K562 (cell line): Measurements from ENCODE around the gene BANP. TPM values are rescaled to one million over a fixed set of nuclear protein-coding genes. Genes with fewer than 3 reads are reported as not detected.
"Not testable (repeated sequence)": the region's sequence is repeated elsewhere in the genome, so short reads cannot be mapped to it uniquely, and the experiment has no call there.

Source experiments
- ATAC-seq: fragments of 200-7000 bp; cut with Tn5 transposase; 3 replicates; pipeline ENCODE4 v1.9.1; 2020; ENCODE audit warnings: moderate library complexity
- BruUV-seq: library from RNA; stranded (reverse); fragments of 400-500 nt; replicated peaks from 2 replicates; lab custom pipeline; 2021; lab: Mats Ljungman, UMichigan
- CTCF ChIA-PET: fragments of 300-600 bp; formaldehyde crosslinking; extraction: SDS; loops from one replicate; lab custom pipeline; 2021; ENCODE audit warnings: low intra/inter-chr PET ratio; lab: Yijun Ruan, JAX
- POLR2A ChIA-PET: fragments of 300-600, 350-650 bp; sonication (Branson Sonifier 250); formaldehyde crosslinking; extraction: SDS; loops from one replicate; lab custom pipeline; 2021; ENCODE audit warnings: antibody characterized with exemption, inconsistent platforms; lab: Yijun Ruan, JAX
- DNase-seq, 4 experiments: peaks; one replicate each; pipeline versions ENCODE4 v3.0.0 to v3.0.0-alpha.2; 2011 to 2018; ENCODE audit warnings: low spot score in 3 of 4, mixed read lengths in 3 of 4; ENCODE audit errors: extremely low read depth in 1 of 4
- FAIRE-seq: peaks from 2 replicates; lab custom pipeline; 2011; peaks lifted over from hg19 to GRCh38; lab: Jason Lieb, UNC
- H2AFZ ChIP-seq: 2 replicates; pipeline ENCODE4 v1.6.0; 2011; ENCODE audit warnings: low read depth, low read length, control low read depth, inconsistent platforms
- H3K27ac ChIP-seq: fragments of 200-600 bp; 3 replicates; pipeline ENCODE4 v1.8.0; 2011; ENCODE audit warnings: low read depth, mild to moderate bottlenecking, control low read depth, inconsistent platforms, low read length, moderate library complexity, mixed read lengths; ENCODE audit errors: extremely low read depth
- H3K27me3 ChIP-seq, 2 experiments: fragments of 300-600 bp in 1 of 2; 2 replicates in 1 of 2; 3 replicates in 1 of 2; pipeline versions ENCODE4 v1.6.0 to v1.8.0; 2011; ENCODE audit warnings: inconsistent platforms in 2 of 2, low read length in 2 of 2, mild to moderate bottlenecking in 1 of 2, mixed read lengths in 1 of 2, moderate library complexity in 1 of 2; ENCODE audit not compliant: control insufficient read depth in 2 of 2, insufficient read depth in 2 of 2
- H3K36me3 ChIP-seq: fragments of 300-600 bp; 3 replicates; pipeline ENCODE4 v1.8.0; 2011; ENCODE audit warnings: mild to moderate bottlenecking, low read length, inconsistent platforms; ENCODE audit not compliant: control insufficient read depth, insufficient read depth
- H3K4me1 ChIP-seq, 2 experiments: fragments of 200-600 bp in 1 of 2; replicated peaks in 1 of 2; 2 replicates in 1 of 2; 3 replicates in 1 of 2; pipeline versions ENCODE4 v1.5.1 to v1.8.0; 2011; ENCODE audit warnings: inconsistent platforms in 2 of 2, low read length in 2 of 2, mild to moderate bottlenecking in 1 of 2, mixed read lengths in 1 of 2, moderate library complexity in 1 of 2; ENCODE audit not compliant: control insufficient read depth in 2 of 2, insufficient read depth in 2 of 2
- H3K4me2 ChIP-seq: 2 replicates; pipeline ENCODE4 v1.6.1; 2011; ENCODE audit warnings: low read length, control low read depth, inconsistent platforms, mixed read lengths; ENCODE audit not compliant: insufficient read depth
- H3K4me3 ChIP-seq: fragments of 200-600 bp; sonication (generic), shearing (Covaris generic); 2 replicates; pipeline ENCODE4 v1.5.1; 2016; ENCODE audit warnings: control low read depth, inconsistent platforms
- H3K79me2 ChIP-seq: fragments of 200-600 bp; 3 replicates; pipeline ENCODE4 v1.8.0; 2011; ENCODE audit warnings: low read length, inconsistent platforms; ENCODE audit not compliant: control insufficient read depth, insufficient read depth
- H3K9ac ChIP-seq, 2 experiments: 2 replicates each; pipeline versions ENCODE4 v1.6.0 to v1.6.1; 2011; ENCODE audit warnings: low read depth in 2 of 2, low read length in 2 of 2, control low read depth in 1 of 2, inconsistent platforms in 1 of 2, mild to moderate bottlenecking in 1 of 2, mixed read lengths in 1 of 2; ENCODE audit not compliant: insufficient read depth in 1 of 2
- H3K9me1 ChIP-seq: one replicate; pipeline ENCODE4 v1.6.0; 2011; ENCODE audit warnings: inconsistent platforms, mild to moderate bottlenecking, low read length, moderate library complexity; ENCODE audit not compliant: control insufficient read depth, insufficient read depth
- H3K9me3 ChIP-seq: replicated peaks from 2 replicates; pipeline ENCODE4 v1.5.1; 2011; ENCODE audit warnings: low read depth, low read length, inconsistent platforms; ENCODE audit not compliant: control insufficient read depth, insufficient read depth
- H4K20me1 ChIP-seq: replicated peaks from 2 replicates; pipeline ENCODE4 v1.6.1; 2011; ENCODE audit warnings: low read length, inconsistent platforms, mixed read lengths; ENCODE audit not compliant: control insufficient read depth, insufficient read depth
- WGBS: fragments of 100-300 bp; shearing (Covaris generic); methylation state at CpG from one replicate; pipeline ENCODE4 v1.1.6; 2016; ENCODE audit warnings: low coverage, mixed read lengths; ENCODE audit not compliant: insufficient coverage; ENCODE audit errors: missing lambda C conversion rate; 5-methylcytosine and 5-hydroxymethylcytosine counted together
- in situ Hi-C: fragments of 300-500 bp; cut with MboI; formaldehyde crosslinking; loops from 4 replicates; pipeline ENCODE4 v1.15.0; 2018; ENCODE audit warnings: inconsistent platforms, mixed read lengths
- intact Hi-C: fragments of 100-400 bp; cut with micrococcal nuclease; formaldehyde crosslinking; loops from 2 replicates; pipeline ENCODE4 v1.14.2; 2022
- polyA plus RNA-seq, 8 experiments: library from polyadenylated mRNA; depleted of rRNA in 4 of 8; stranded (reverse) in 5 of 8; unstranded in 3 of 8; fragments of >200 nt; fragmentation: Nextera tagmentation in 2 of 8; fragmentation: Illumina TruSeq in 1 of 8; extraction: Ambion mirVana in 2 of 8; extraction: Trizol in 1 of 8; gene quantifications; 2 replicates each; pipeline versions ENCODE4 v1.2.1 to v1.2.3, GENCODE V29; 2011 to 2014; ENCODE audit warnings: inconsistent platforms in 1 of 8, missing spikeins in 1 of 8
- total RNA-seq, 7 experiments: library from RNA; depleted of rRNA in 6 of 7; stranded (reverse); fragments of >200 nt in 6 of 7; fragmentation: Illumina TruSeq in 2 of 7; extraction: Trizol in 2 of 7; gene quantifications; 2 replicates each; pipeline versions ENCODE4 v1.2.1 to v1.2.3, GENCODE V29; 2011 to 2021; ENCODE audit warnings: low replicate concordance in 1 of 7
- TF ChIP-seq, protein P1 (sequence below), 3 experiments: IDR thresholded peaks in 2 of 3; conservative IDR thresholded peaks in 1 of 3; 2 replicates each; pipeline ENCODE4 v1.5.1; 2011 to 2012; ENCODE audit warnings: low read length in 3 of 3, mild to moderate bottlenecking in 3 of 3, control low read depth in 2 of 3, improper control_type of control experiment in 1 of 3, inconsistent platforms in 1 of 3, low read depth in 1 of 3, mixed read lengths in 1 of 3, moderate library complexity in 1 of 3; ENCODE audit not compliant: insufficient read depth in 2 of 3

The BANP gene
- total and polyA plus RNA-seq, 9 of the 15 experiments (the other 6 are each of a cell fraction or from before 2014, with no cell fraction given), result 4.6 to 22.1 (median 15.6) TPM

DNA sequence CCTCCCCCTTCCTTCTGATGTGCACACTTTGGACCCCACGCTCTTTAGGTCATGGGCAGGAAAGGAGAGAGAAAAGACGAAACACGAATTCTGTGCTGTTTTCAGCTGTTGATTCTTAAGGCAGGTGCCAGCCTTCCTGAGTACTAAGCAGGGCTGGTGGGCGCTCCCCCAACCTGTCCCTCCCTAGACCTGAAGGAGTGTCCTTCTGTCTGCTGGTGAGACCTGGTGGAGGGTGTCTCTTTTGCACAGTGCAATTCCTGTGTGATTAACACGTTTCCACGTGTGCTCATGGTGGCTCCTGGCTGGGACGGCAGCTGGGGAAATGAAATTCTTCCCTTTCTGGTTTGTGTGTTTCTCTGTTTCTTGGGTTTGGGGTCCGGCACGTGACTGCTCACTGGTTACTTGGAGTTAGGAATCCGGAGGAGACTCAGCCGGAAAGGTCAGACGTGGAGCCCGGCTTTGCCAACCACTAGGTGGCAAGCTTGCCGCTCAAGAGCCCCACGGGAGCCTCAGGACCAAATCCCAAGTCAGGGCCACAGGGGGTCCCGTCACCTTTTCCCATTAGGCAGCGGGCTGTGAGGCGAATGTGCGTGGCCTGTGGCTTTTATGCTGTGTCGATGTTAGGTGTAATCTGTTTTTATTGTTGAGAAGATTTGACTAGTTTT, 32.0 kb downstream of the BANP start:
- in situ Hi-C loops, POLR2A ChIA-PET, H3K4me1 ChIP-seq, CTCF ChIA-PET, intact Hi-C loops, H4K20me1 ChIP-seq, H3K9me1 ChIP-seq, H2AFZ ChIP-seq, H3K4me3 ChIP-seq, H3K79me2 ChIP-seq, H3K9me3 ChIP-seq, H3K9ac ChIP-seq: not testable (repeated sequence)
- 82% methylated on average over 12 of the region's 20 CpGs for WGBS
- ATAC-seq, result peak; percentile 78
- TF ChIP-seq, protein P1, sequence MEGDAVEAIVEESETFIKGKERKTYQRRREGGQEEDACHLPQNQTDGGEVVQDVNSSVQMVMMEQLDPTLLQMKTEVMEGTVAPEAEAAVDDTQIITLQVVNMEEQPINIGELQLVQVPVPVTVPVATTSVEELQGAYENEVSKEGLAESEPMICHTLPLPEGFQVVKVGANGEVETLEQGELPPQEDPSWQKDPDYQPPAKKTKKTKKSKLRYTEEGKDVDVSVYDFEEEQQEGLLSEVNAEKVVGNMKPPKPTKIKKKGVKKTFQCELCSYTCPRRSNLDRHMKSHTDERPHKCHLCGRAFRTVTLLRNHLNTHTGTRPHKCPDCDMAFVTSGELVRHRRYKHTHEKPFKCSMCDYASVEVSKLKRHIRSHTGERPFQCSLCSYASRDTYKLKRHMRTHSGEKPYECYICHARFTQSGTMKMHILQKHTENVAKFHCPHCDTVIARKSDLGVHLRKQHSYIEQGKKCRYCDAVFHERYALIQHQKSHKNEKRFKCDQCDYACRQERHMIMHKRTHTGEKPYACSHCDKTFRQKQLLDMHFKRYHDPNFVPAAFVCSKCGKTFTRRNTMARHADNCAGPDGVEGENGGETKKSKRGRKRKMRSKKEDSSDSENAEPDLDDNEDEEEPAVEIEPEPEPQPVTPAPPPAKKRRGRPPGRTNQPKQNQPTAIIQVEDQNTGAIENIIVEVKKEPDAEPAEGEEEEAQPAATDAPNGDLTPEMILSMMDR (IDR thresholded peaks at IDR 0.05 in 2 of 3, conservative IDR thresholded peaks at IDR 0.05 in 1 of 3; ENCODE audit: insufficient read depth in 2 of 3, low read depth in 1 of 3, low read length in 3 of 3), result peak; percentile 25 to 38 (median 33); a peak in 3 of 6 replicates
- TF ChIP-seq, all 486 proteins: peak for 1; not testable (repeated sequence) for 485
- peaks cover 16% of the 10 kb centered on the region; the same call in 2 of the 3 replicates for H3K36me3 ChIP-seq
- not testable (repeated sequence) for DNase-seq, H3K27me3 ChIP-seq, H3K27ac ChIP-seq, BruUV-seq, H3K4me2 ChIP-seq
- peak; percentile 76 for FAIRE-seq

GRCh38 chr16:87983737-87984097, 32.5 kb downstream of the BANP start:
- H3K4me1 ChIP-seq, ATAC-seq, BruUV-seq, H3K9ac ChIP-seq, DNase-seq, H4K20me1 ChIP-seq, H3K27ac ChIP-seq, H2AFZ ChIP-seq, H3K9me1 ChIP-seq, H3K9me3 ChIP-seq, POLR2A ChIA-PET, H3K4me2 ChIP-seq, H3K79me2 ChIP-seq, H3K27me3 ChIP-seq, intact Hi-C loops, H3K4me3 ChIP-seq, CTCF ChIA-PET, in situ Hi-C loops: not testable (repeated sequence)
- WGBS, result 76% methylated on average over 5 of the region's 7 CpGs
- FAIRE-seq, result peak; percentile 71
- peaks cover 16% of the 10 kb centered on the region; the same call in 2 of the 3 replicates for H3K36me3 ChIP-seq
